HG03060 (cell line): Measurements from ENCODE around the gene SLC9A9.
A peak's percentile ranks its signal among the peaks of the same experiment; 100 is the strongest.

ENCODE experiments used
- ATAC-seq: cut with Tn5 transposase; IDR thresholded peaks from one replicate; pipeline ENCODE4 v1.9.1; 2021; ENCODE audit warnings: low read depth, moderate number of reproducible peaks; ENCODE audit not compliant: unreplicated experiment

Gene SLC9A9

DNA sequence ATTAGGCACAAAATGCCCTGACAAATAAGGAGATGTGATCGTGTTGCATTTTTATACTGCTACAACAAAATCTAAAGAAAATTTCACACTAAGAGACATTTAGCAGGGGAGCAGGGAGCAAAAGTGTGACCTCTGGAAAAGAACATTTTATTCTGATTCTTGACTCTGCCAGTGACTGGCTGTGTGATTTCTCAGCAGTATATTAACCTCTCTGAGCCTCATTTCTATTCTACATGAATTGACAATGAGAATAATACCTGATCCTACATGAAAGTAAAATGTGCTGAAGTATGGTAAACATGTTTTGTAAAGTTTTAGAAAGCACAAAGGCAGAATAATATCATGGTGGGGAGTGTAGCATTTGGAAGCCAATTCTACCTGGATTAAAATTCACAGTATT, 273.3 kb downstream of the SLC9A9 start:
- ATAC-seq = no peak

DNA sequence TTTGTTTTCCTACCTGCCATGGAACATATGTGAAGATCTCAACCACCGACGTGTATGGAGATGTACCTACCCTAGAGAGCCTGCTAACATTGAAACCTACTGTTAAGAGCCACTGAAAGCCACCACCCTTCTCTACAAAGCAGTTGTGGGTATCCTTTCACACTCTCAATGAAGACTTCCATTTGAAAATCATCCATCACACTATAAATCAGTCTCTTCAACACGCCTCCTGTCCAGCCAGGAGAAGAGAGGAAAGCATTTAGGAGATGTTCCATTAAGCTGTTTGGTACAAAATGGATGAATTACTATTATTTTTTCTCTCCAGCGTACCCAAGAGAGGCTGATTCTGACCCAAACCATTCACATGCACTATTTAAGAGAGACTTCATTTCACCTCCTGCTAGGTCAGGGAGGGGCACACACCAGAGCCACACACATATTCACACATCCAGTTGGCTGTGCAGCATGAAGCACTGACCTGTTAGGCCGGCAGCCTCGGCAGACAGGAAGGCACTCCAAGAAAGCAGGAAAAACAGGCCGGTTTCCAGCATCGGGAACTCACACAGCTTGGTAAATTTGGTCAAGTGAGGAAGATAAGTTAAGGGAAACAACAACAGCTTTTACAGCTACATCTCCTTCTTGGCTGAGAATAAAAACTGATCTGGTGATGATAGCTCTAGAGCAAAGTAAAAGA, 274.5 kb downstream of the SLC9A9 start:
- ATAC-seq = no peak

DNA sequence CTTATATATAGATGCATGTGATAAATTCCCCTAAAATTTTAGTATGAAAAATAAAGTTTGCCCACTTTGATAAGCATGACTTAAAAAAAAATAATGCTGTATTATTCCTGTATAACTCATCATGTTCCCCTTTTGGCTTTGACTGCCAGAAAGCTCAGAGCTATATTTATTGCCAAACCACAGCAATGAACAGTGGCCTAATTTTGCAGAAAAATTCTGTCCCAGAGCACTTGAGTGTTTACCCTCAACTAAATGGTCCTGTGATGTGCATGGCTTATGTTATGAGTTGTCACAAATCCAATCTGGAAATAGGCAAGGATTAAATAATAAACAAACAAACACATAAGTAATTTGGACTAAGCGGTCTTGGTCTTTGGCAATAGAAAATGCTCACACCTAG, 276.7 kb downstream of the SLC9A9 start:
- ATAC-seq = no peak

DNA sequence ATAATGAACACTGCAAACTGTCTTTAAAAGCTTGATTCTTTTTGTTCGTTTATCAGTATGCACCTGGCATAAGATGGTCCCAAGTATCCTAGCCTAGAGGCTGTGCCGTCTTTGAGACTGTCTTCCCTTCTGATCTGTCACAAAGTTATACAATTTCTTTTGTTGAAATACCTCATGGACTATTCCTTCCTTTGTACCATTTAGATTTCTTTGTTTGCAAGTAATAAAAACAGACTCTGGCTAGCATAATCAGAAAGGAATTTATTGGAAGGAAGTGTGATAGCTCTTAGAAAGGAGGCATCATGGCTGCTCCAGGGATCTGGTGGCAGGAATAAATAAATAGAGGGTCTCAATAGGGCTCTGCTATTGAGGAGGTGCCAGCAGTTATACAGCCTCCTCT, 280.4 kb downstream of the SLC9A9 start:
- no peak for ATAC-seq

DNA sequence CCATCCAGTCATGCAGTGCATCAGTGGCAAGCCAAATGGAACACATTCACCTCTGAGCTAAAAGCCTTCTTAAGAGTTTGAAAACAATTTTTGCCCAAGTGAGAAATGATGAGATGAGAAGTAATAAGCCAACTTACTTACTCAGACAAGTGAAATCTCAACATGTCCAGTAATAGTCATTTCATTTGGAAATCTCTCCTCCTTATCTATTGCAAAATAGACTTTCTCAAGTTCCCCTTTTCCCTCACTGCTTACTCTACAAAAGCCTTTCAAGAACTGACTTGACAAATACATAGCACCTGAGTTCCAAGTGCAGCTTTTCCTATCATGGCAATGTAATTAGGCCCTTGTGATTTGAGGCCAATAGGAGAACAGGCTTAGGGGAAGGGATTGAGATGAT, 282.3 kb downstream of the SLC9A9 start:
- no peak for ATAC-seq

DNA sequence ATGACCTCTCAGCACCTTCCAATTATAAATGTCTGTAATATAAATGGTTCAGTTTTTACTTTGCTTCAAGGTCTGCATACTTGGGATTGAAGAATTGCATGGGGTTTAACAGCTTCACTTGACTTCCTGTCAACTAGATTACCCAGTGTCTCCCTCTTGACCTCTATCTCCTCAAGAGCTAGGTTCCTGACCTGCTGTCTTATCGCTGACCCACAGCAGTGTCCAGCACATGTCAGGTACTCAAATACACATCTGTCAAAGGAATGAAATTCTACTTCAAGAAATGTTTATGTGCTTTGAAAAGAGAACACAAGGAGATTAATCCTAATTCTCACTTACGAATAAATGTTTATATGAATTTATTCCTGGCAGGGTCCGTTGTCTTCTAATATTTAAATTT, 284.5 kb downstream of the SLC9A9 start:
- no peak for ATAC-seq

DNA sequence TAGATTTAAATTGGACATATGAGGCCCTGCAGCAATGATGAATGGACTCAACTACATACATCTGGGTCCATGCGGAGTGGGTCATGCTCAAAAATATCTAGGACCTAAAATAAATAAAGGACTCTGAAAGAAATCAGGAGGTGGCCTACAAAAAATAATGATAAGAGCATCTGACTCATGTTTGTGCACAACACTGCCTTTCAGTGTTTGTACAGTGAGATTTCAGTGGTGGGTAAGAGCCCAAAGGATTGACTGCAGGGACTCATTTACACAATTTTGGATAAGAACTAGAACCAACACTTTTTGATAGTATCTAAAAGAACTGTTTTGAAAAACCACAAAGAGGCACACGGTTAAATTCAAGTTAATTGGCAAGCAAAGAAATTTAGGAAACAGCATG, 285.5 kb downstream of the SLC9A9 start:
- ATAC-seq = no peak

DNA sequence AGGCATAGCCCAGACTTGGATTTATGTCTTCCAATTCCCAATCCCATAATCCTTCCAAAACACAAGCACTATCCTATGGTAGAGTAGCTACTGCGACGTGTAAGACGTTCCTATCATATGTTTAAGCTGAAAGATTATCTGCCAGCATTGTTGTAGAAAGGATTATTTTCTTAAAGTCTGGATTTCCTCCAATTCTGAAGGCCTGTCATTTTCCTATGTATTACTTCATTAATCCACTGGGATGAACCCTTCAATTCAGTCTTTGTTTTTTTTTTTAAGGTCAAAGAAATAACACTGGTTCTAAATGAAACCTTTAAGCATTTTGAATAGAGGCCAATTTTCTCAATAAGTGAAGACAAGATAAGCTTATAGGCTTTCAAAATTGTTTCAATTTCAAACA, 289.0 kb downstream of the SLC9A9 start:
- no peak for ATAC-seq

DNA sequence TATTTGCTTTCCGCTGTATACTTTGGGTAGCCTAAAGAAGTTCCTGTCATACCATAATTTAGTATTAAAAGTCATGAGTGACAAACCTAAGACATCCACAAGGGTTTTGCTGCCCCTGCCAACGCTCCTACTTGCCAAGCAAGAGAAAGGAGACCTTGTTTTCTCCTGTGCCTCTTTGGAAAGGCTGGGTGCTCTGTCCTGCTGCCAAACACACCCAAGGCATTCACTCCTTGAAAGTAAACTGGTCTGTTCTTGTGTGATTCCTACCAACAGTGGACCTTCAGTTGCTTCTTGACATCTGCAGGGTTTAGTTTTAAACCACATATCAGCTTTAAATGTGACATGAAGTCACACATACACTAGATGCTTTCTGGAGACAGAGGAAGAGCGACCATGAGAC, 295.4 kb downstream of the SLC9A9 start:
- no peak for ATAC-seq

DNA sequence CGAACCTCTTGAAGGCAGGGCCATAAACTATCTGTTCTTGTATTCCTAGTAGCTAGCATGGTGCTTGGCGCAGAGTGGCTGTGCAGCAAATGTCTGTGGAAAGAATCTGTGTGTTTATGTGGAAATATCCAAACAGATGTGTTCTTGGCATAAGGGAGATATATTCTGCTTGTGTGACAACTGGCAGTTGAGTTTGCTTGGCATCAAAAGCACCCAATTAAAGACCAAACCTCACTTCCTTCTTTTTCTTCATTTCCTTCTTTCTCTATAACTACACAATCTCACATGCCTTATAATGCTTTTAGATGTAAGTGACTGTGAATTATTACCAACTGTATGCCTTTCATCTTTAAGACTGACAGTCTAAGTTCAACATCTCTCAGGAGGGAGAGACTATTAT, 296.5 kb downstream of the SLC9A9 start:
- ATAC-seq = no peak

DNA sequence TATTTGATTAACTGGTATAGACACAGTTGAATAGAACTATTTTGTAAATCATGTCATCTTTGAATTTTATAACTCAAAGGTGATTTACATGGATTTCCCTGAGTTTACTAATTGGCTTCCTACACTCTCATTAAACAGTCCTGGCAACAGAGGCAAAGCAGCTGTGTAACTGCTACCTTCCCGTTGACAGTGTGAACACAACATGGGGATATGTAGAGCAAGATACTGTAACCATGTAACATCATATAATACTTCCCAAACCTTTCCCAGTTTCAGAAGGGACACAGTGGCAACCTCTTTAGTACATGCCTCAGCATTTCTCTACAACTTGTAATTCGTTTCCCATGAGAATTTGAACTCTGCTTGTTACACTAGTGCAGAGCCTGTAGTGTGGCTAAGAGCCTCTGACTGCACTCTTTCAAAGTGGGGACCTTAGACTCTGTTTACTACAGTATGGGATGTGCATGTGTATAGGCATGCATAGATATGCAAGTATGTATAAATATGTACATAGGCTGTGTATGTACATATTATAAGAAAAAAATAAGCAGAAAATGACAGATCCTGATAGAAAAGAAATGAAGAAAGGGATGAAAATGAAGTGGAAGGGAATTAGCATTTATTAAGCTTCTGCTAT, 299.3 kb downstream of the SLC9A9 start:
- no peak for ATAC-seq

DNA sequence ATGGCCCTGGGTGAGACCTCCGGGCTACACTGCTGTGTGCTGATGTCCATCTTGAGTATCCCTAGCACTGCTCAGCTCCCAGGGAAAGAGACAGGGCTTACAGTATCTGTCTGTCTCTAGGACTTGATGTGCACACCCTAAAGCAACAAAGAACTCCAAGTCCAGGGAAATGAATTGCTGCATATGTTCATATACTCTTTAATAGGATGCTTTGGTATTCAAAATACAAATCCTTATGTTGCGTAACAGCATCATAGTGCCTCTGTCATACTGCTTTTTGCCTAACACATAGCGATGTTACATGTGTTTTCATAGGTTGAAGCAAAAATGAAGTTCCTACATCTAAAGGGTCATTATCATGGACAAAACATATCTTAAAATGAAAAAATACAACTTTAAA, 299.9 kb downstream of the SLC9A9 start:
- no peak for ATAC-seq

DNA sequence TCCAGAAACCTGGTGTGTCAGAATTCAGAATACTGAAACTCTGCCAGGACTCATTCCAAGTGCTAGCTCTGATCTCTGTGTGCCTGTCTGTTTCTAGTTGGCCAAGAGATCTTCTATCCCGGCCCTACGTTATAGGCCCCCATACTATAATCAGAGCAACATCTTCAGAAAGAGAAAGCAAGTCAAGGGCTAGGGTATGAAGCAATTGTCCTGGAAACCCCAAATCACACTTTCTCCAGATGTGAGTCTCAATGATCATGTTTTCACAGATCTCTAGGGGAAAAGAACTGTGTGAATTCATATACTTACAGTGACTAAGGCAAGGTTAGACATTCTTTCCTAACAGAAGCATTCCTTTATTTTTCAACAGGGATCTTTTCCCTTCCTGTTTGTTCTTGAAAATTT, 309.7 kb downstream of the SLC9A9 start:
- no peak for ATAC-seq

DNA sequence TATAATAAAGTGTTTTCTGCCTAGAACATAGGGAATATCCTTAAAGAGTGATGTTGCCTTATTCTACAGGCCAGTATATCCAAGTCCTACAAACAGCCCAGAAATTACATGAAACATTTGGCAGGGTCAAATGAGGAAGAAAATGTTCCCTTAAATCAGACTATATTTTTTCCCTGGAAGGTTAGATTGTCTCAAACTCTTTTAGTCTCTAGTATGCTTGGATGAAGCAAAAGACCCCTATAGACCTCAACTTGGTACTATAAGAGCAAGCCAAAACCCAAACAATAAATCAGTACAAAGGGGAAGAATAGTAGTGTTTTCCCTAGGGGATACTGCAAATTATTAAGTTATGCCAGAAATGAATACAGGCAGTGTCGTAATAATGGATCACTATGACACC, 310.2 kb downstream of the SLC9A9 start:
- no peak for ATAC-seq

DNA sequence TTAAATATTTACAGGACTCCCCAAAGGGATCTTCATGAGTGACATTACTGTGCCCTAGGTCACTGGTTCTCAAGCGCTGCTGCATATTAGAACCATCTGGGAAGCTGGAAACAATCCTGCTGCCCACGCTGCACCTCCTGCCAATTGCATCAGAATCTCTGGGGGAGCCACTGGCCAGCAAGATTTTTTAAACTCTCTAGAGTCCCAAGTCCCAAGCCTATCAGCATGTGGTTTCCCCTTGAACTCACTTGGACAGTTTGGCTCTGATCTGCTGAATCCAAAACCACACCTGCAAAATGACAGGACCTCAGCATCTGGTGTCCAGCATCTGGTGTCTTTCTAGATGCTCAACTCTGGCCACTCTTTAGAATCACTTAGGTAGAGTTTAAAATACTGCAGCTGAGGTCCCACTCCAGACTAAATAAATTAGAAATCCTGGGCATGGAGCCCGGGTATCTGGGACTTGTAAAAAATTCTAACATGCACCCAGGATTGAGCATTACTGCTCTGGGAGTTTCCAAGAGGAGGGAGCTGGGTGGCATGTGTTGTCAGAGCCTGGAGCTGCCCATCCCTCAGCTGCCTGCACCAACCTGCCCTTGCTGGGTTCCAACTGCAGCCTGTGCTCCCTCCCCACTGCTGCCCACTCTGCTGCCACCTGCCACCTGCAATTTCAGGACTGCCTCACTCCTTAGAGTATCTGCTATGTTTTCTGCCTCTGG, 311.3 kb downstream of the SLC9A9 start:
- no peak for ATAC-seq

DNA sequence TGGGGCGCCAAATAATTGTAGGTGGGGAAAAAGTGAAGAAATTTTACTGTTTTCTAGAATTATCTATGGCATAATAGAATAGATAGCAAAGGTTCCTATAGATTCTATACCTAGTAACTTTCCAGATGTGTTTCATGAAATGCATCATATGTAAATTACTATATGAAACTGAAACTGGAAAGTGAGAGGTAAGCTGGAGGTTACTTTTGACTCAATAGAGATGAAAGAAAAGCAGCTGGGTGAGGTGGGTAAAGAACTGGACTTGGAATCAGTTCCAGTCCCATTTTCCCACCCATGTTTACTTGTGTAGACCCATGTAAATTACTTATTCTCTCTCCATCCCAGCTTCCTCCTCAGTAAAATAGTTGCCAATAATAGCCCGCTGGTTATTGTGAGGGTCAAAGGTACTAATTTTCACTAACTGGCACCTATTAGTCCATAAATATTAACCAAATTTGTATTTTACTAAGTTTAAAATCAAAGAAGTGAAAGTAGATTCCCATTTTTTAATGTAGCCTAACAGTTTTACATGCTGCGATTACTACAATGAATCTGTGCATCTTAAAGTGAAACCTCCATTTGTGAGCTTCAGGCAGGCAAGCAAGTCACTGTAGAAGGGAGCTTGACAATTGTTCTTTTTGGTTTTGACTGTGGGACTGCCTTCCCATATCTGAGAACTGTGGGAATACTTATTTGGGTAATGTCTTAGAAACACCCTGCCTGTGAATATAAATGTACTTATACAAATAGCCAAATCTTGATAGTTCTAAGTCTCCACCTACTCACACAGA, 312.1 kb downstream of the SLC9A9 start:
- peak; percentile 88 for ATAC-seq

DNA sequence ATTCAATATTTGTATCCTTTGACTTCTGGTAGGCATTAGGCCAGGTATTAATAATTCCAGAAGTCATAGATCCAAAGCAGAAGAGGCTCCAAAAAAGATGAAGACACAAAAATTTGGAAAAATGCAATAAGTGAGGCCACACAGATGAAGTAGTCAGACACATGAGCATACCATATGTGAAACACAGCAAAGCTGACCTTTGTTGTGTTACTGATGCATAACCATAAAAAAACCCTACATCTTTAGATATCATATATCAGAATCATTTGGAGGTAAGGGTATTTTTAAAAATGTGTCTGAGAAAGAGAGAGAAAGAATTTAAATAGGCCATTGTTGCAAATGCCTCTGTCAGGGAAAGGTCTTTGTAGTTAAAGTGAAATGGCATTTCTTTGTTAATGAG, 314.9 kb downstream of the SLC9A9 start:
- no peak for ATAC-seq

DNA sequence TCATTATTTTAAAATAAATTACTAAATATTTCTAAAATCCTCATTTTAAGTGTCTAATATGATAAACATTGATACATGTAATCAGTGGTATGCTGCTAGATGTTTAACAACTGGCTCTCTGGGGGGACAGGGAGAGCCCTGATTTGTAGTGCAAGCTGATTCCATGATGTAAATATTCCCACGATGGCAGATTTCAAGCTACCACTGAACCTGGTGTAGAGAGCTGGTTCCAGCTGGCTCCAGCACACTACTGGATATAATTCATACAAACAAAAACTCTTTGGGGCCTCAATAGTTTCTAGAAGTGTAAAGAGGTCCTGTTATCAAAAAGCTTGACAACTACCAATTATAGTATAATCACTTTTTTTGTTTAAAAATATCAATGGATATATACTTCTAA, 316.2 kb downstream of the SLC9A9 start:
- no peak for ATAC-seq

DNA sequence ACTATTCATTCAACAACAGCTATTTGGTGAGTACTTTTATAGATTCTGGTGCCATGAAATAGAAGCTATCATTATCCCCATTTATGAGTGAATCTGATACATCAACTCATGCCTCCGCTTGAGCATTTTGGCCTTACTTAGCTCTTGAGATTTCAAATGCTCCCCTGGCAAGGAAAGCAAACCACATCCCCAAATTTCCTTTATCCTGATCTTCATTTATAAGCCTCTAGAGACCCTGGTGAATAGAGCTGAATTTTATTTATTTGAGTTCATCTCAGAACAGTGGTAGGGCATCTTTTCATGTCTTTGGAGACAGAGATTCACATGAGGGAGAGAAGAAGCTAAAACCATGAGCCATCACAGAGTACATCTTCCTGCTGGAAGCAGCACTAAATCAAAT, 317.2 kb downstream of the SLC9A9 start:
- ATAC-seq = no peak

DNA sequence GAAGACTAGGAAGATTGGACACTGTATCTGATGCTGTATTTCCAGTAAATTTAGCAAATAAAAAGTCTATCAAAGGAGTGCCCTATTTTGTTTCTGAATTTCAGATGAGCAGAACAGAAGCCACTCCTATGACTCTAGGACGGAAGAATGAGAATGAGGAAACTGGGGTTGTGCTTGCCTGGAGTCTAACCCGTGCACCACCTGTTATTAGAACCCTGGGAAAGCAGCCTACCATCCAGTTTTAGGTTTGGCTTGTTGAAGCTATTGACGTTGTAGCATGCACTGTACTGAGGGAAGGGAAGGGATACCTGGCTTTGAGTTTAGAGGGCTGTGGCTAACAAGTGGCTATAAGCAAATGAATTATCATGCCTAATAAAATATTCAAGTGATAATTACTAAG, 318.5 kb downstream of the SLC9A9 start:
- no peak for ATAC-seq

DNA sequence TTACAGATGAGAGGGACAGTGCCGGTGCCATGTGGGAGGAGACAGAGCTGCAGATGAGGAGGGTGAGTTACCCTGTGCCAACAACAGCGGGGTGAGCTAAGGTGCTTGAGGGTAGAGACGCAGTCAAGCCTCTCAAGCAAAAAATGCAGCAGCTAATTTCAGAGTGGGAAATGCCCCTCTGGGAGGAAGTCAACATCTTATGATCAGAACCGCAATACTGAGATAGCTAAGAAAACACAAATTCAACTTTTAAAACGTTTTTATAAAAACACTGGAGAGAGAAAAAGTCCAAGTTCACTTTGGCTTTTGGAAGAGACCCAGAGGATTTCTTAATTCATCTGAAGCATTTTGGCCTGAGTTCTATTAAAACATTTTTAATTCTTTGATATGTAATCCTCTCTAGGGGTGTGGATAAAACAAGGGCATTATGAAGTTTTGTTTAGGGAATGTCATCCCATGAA, 319.2 kb downstream of the SLC9A9 start:
- peak; percentile 85 for ATAC-seq
